Right cardiac atrium (tissue), 5 donors: Measurements from ENCODE around the gene ZNF460. TPM values are rescaled to one million over a fixed set of nuclear protein-coding genes. Genes with fewer than 3 reads are reported as not detected.
A peak's percentile ranks its signal among the peaks of the same experiment; 100 is the strongest.

Experiments used
- ATAC-seq, 2 donors: fragments of 200-7000 bp; cut with Tn5 transposase; one replicate each; pipeline versions ENCODE4 v1.8.0 to v1.9.1; 2020; ENCODE audit warnings: moderate library complexity in 2 of 2, mild to moderate bottlenecking in 1 of 2
- DNase-seq, 3 donors: peaks; one replicate each; pipeline ENCODE4 v3.0.0-alpha.2; 2020
- H3K27ac ChIP-seq: one replicate; pipeline ENCODE4 v1.5.1; 2013; ENCODE audit warnings: mild to moderate bottlenecking, low read length, control low read depth, moderate library complexity
- H3K27me3 ChIP-seq: one replicate; pipeline ENCODE4 v1.6.1; 2013; ENCODE audit not compliant: control insufficient read depth, insufficient read depth
- H3K4me1 ChIP-seq: one replicate; pipeline ENCODE4 v1.6.1; 2013; ENCODE audit warnings: low read length; ENCODE audit not compliant: control insufficient read depth, insufficient read depth
- H3K4me3 ChIP-seq: one replicate; pipeline ENCODE4 v1.5.1; 2013; ENCODE audit warnings: low read length, control low read depth
- H3K9me3 ChIP-seq: one replicate; pipeline ENCODE4 v1.6.1; 2013; ENCODE audit warnings: low read length; ENCODE audit not compliant: control insufficient read depth
- WGBS: extraction: QIAGEN DNeasy Blood & Tissue Kit; methylation state at CpG from one replicate; pipeline ENCODE4 v1.1.7; 2013; 5-methylcytosine and 5-hydroxymethylcytosine counted together
- intact Hi-C, 4 donors: fragments of 100-400 bp; cut with DNase I; formaldehyde crosslinking; loops; one replicate each; pipeline versions ENCODE4 v1.11.0 to v1.14.0; 2022 to 2023
- polyA plus RNA-seq: library from polyadenylated mRNA; stranded (reverse); fragments of 200-250 nt; gene quantifications from one replicate; pipeline ENCODE4 v1.2.3, GENCODE V29; 2013
- total RNA-seq, 4 donors: library from RNA; stranded (reverse); fragmentation: NEBNext Ultra II Directional; extraction: Animal tissue kit (Norgen Biotek cat#: 25700); gene quantifications; one replicate each; pipeline ENCODE4 v1.2.1, GENCODE V29; 2021
- donor health status: healthy with polysubstance abuse.
- donor health status: DM: no; HTN: yes; CAD: no.
- donor health status: DM: no; HTN: no; CAD: no.
- donor health status: DM: no; HTN: yes; CAD: no; lungs with severe emphysema.
- donor health status: DM: yes; HTN: yes; CAD: no.

ZNF460 gene
- total and polyA plus RNA-seq, 5 donors, result 3.5 to 46.5 (median 34.3) TPM

- intact Hi-C loops, result no loop called here
- no peak for ATAC-seq
- no peaks in the 10 kb centered on the region for H3K27me3 ChIP-seq
These were observed 33.9 kb downstream of the ZNF460 start for GRCh38 chr19:57314146-57314545.

GRCh38 chr19:57317503-57317902, 37.2 kb downstream of the ZNF460 start:
- Histone ChIP-seq H3K9me3 (no peaks in the 10 kb centered on the region), H3K27ac (no peak overlapping the region), H3K27me3 (no peaks in the 10 kb centered on the region), H3K4me3 (peak overlapping the region; percentile 5), H3K4me1 (no peaks in the 10 kb centered on the region)
- ATAC-seq, result peak; percentile 20 to 22
- intact Hi-C loops, result no loop called here
- peak in 2 of 3 donors; percentile 56 to 62 for DNase-seq
- 18% methylated on average over 29 of the region's 29 CpGs for WGBS

More at GRCh38 chr19:57314146-57314545, 33.9 kb downstream of the ZNF460 start:
- DNase-seq, result no peak
- Histone ChIP-seq H3K27ac (no peak overlapping the region), H3K9me3 (no peaks in the 10 kb centered on the region), H3K4me1 (no peaks in the 10 kb centered on the region), H3K4me3 (no peak overlapping the region)
- 62% methylated on average over 4 of the region's 4 CpGs for WGBS

- intact Hi-C loops, result no loop called here
- no peaks in the 10 kb centered on the region for H3K27me3 ChIP-seq
- whole genome bisulfite sequencing, result 0% methylated on average over 1 of the region's 1 CpG
These were observed 39.5 kb downstream of the ZNF460 start for GRCh38 chr19:57319869-57320179.

GRCh38 chr19:57320180-57321084, 40.1 kb downstream of the ZNF460 start, which contains the start of gene ZNF543:
Gene ZNF543 (plus strand): TSS chr19:57320472. CDS start chr19:57320854, 382 bp downstream.
- H3K27me3 ChIP-seq, result no peaks in the 10 kb centered on the region
- H3K27ac ChIP-seq, result peak within 1 kb of the TSS; percentile 83
- intact Hi-C loops, result no loop called here
- H3K4me3 ChIP-seq, result peak within 1 kb of the TSS; percentile 73
- DNase-seq (peak; percentile 97 to 99 (median 99)), ATAC-seq (peak; percentile 99)
- no peaks in the 10 kb centered on the region for H3K4me1 ChIP-seq
- H3K9me3 ChIP-seq, result no peaks in the 10 kb centered on the region
- under 1% methylated on average over 71 of the region's 71 CpGs for WGBS

More at GRCh38 chr19:57319869-57320179, 39.5 kb downstream of the ZNF460 start:
- ATAC-seq (no peak), DNase-seq (no peak)
- Histone ChIP-seq H3K27ac (peak overlapping the region; percentile 83), H3K9me3 (no peaks in the 10 kb centered on the region), H3K4me1 (no peaks in the 10 kb centered on the region), H3K4me3 (peak overlapping the region; percentile 63)

- no peak for DNase-seq
- H3K27ac ChIP-seq, result peak overlapping the region; percentile 50
- no peak for ATAC-seq
- 28% methylated on average over 8 of the region's 8 CpGs for WGBS
- H3K4me3 ChIP-seq, result peak overlapping the region; percentile 73
- intact Hi-C loops, result no loop called here
- no peaks in the 10 kb centered on the region for H3K27me3 ChIP-seq
- H3K4me1 ChIP-seq, result no peaks in the 10 kb centered on the region
- no peaks in the 10 kb centered on the region for H3K9me3 ChIP-seq
These were observed 40.8 kb downstream of the ZNF460 start for GRCh38 chr19:57321116-57321515.

- no peaks in the 10 kb centered on the region for H3K27me3 ChIP-seq
- WGBS, result 69% methylated on average over 3 of the region's 3 CpGs
- no peak for DNase-seq
- no peaks in the 10 kb centered on the region for H3K4me1 ChIP-seq
- ATAC-seq, result no peak
- no peaks in the 10 kb centered on the region for H3K9me3 ChIP-seq
- intact Hi-C loops, result no loop called here
- H3K4me3 ChIP-seq, result peak overlapping the region; percentile 73
- H3K27ac ChIP-seq, result no peak overlapping the region
These were observed 41.5 kb downstream of the ZNF460 start for GRCh38 chr19:57321751-57322150.

- Histone ChIP-seq H3K27me3 (no peaks in the 10 kb centered on the region), H3K27ac (no peak overlapping the region), H3K9me3 (peaks cover 3% of the 10 kb centered on the region), H3K4me1 (no peaks in the 10 kb centered on the region), H3K4me3 (no peak overlapping the region)
- no peak for ATAC-seq
- no peak for DNase-seq
- intact Hi-C loops, result no loop called here
These were observed 44.7 kb downstream of the ZNF460 start for GRCh38 chr19:57324992-57325391.

GRCh38 chr19:57327993-57328392, 47.7 kb downstream of the ZNF460 start:
- WGBS, result 95% methylated on average over 8 of the region's 8 CpGs
- H3K27ac ChIP-seq, result no peak overlapping the region
- no peaks in the 10 kb centered on the region for H3K27me3 ChIP-seq
- no peak for ATAC-seq
- no peak for DNase-seq
- intact Hi-C loops, result no loop called here
- H3K4me3 ChIP-seq, result no peak overlapping the region
- H3K9me3 ChIP-seq, result peaks cover 3% of the 10 kb centered on the region
- no peaks in the 10 kb centered on the region for H3K4me1 ChIP-seq

GRCh38 chr19:57334191-57334590, 53.9 kb downstream of the ZNF460 start:
- peak in 1 of 2 donors; percentile 16 for ATAC-seq
- Histone ChIP-seq H3K9me3 (no peaks in the 10 kb centered on the region), H3K27ac (no peak overlapping the region), H3K4me3 (no peak overlapping the region), H3K4me1 (peaks cover 5% of the 10 kb centered on the region), H3K27me3 (no peaks in the 10 kb centered on the region)
- no peak for DNase-seq
- 84% methylated on average over 4 of the region's 4 CpGs for WGBS
- intact Hi-C loops, result no loop called here

GRCh38 chr19:57338877-57339276, 58.6 kb downstream of the ZNF460 start:
- DNase-seq, result no peak
- ATAC-seq, result peak; percentile 80 to 83
- no peak overlapping the region for H3K4me3 ChIP-seq
- no peaks in the 10 kb centered on the region for H3K27me3 ChIP-seq
- intact Hi-C loops, result no loop called here
- peaks cover 5% of the 10 kb centered on the region for H3K4me1 ChIP-seq
- H3K9me3 ChIP-seq, result no peaks in the 10 kb centered on the region
- peak overlapping the region; percentile 79 for H3K27ac ChIP-seq
- WGBS, result 43% methylated on average over 3 of the region's 3 CpGs

GRCh38 chr19:57342582-57342981, 62.3 kb downstream of the ZNF460 start:
- intact Hi-C loops, result no loop called here
- no peak for DNase-seq
- H3K9me3 ChIP-seq, result no peaks in the 10 kb centered on the region
- no peak overlapping the region for H3K4me3 ChIP-seq
- H3K27ac ChIP-seq, result no peak overlapping the region
- WGBS, result 75% methylated on average over 6 of the region's 6 CpGs
- H3K4me1 ChIP-seq, result peaks cover 5% of the 10 kb centered on the region
- ATAC-seq, result no peak
- no peaks in the 10 kb centered on the region for H3K27me3 ChIP-seq
